ENCODE data around the gene HEPHL1. TPM values are rescaled to one million over a fixed set of nuclear protein-coding genes. Genes with fewer than 3 reads are reported as not detected.

Gene HEPHL1
- total RNA-seq, 4 donors from 2014 or later, result under 0.01 to 103 (median 6.6) TPM

DNA sequence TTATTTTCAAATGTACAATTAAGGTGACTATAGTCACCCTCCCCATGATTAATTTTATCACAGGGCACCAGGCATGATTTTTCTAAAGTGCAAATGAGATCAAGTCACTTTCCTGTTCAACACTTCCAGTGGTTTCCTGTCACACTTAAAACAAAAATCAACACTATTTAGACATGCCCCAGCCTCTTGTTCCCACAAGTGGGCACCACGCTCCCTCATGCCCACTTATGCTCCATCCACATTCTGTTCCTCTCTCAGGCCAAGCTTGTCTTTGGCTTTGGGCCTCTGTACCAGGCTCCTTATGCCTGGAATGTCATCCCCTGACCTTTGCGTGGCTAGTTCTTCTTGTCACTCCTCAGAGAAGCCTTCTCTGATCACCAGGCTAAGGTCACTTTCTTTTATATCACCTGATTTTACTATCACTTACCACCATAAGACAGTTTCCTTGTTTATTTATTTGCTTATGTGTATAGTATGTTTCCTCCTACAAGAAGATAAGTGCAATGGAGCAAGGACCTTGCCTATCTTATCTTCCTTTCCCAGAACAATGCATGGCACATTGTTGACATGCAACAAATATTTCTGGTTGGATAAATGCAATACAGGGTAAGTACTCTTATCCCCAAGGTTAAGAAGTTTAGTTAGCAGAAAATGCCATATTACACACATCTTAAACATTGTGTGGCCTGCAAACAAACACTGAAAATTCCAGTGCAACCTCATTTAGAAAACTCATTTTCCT, 56.6 kb downstream of the HEPHL1 start:
- no peaks in the 10 kb centered on the region for H3K4me1 ChIP-seq
- no peak for TF ChIP-seq POLR2A (IDR thresholded peaks at IDR 0.05)
- TF ChIP-seq, protein P1, sequence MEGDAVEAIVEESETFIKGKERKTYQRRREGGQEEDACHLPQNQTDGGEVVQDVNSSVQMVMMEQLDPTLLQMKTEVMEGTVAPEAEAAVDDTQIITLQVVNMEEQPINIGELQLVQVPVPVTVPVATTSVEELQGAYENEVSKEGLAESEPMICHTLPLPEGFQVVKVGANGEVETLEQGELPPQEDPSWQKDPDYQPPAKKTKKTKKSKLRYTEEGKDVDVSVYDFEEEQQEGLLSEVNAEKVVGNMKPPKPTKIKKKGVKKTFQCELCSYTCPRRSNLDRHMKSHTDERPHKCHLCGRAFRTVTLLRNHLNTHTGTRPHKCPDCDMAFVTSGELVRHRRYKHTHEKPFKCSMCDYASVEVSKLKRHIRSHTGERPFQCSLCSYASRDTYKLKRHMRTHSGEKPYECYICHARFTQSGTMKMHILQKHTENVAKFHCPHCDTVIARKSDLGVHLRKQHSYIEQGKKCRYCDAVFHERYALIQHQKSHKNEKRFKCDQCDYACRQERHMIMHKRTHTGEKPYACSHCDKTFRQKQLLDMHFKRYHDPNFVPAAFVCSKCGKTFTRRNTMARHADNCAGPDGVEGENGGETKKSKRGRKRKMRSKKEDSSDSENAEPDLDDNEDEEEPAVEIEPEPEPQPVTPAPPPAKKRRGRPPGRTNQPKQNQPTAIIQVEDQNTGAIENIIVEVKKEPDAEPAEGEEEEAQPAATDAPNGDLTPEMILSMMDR (IDR thresholded peaks at IDR 0.05), result no peak
- no peak overlapping the region for H3K27ac ChIP-seq
- no peak for DNase-seq
- H3K9me3 ChIP-seq, result no peaks in the 10 kb centered on the region
- H3K36me3 ChIP-seq, result no peaks in the 10 kb centered on the region
- no peak overlapping the region for H3K4me3 ChIP-seq
- H3K27me3 ChIP-seq, result peaks cover 0 to 4% (median 0%) of the 10 kb centered on the region in 4 donors
- 69% methylated on average over 2 of the region's 2 CpGs for WGBS, 2 donors
- intact Hi-C loops (cut with DNase I), result no loop called here

DNA sequence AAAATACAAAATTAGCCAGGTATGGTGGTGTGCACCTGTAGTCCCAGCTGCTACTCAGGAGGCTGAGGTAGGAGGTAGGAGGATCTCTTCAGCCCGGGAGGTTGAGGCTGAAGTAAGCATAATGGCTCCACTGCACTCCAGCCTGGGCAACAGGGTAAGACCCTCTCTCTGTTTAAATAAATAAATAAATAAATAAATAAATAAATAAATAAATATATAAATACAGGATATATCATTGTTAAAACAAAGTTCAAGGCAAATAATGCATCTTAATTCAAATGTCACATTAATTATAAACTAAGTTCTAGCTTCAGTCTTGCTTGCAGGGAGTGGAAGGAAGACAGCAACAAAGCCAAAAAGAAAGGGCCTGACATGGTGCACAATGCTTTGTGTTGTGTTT, 63.0 kb downstream of the HEPHL1 start:
- no peaks in the 10 kb centered on the region for H3K36me3 ChIP-seq
- TF ChIP-seq, protein P1 (IDR thresholded peaks at IDR 0.05), result no peak
- TF ChIP-seq POLR2A (IDR thresholded peaks at IDR 0.05), result no peak
- H3K9me3 ChIP-seq, result no peaks in the 10 kb centered on the region
- no peaks in the 10 kb centered on the region for H3K4me1 ChIP-seq
- peaks cover 0 to 15% (median 0%) of the 10 kb centered on the region in 4 donors for H3K27me3 ChIP-seq
- H3K4me3 ChIP-seq, result no peak overlapping the region
- 77 to 86% methylated on average over 1 of the region's 1 CpG for WGBS, 2 donors
- H3K27ac ChIP-seq, result no peak overlapping the region
- intact Hi-C loops (cut with DNase I), result no loop called here
- no peak for DNase-seq

DNA sequence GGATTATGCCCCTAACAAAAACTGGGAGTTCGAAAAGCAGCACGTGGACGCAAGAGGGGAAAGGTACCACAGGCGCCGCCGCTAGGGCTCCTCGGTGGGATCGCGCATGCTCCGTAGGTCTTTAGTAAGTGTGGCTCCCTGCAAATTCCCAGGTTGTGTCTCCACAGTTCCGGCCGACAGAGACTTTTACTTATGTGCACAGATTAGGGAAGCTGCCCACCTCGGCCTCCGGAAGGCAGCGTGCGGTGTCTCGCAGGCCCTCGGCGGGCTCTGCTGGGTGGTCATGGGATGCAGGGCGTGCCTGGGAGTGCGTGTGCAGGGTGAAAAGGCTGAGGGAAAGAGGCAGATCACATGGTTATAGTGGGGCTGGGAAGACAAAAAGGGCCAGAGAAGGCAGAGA, 67.8 kb downstream of the HEPHL1 start:
- no peak for DNase-seq
- Histone ChIP-seq H3K27ac (no peak overlapping the region), H3K27me3 (peaks cover 0 to 10% (median 0%) of the 10 kb centered on the region in 4 donors), H3K9me3 (no peaks in the 10 kb centered on the region), H3K4me1 (no peaks in the 10 kb centered on the region), H3K36me3 (no peaks in the 10 kb centered on the region), H3K4me3 (no peak overlapping the region)
- 82 to 87% methylated on average over 4 to 15 of the region's 21 CpGs for WGBS, 2 donors
- TF ChIP-seq, protein P1 (IDR thresholded peaks at IDR 0.05), result no peak
- TF ChIP-seq POLR2A (IDR thresholded peaks at IDR 0.05), result no peak
- intact Hi-C loops (cut with DNase I), result no loop called here

DNA sequence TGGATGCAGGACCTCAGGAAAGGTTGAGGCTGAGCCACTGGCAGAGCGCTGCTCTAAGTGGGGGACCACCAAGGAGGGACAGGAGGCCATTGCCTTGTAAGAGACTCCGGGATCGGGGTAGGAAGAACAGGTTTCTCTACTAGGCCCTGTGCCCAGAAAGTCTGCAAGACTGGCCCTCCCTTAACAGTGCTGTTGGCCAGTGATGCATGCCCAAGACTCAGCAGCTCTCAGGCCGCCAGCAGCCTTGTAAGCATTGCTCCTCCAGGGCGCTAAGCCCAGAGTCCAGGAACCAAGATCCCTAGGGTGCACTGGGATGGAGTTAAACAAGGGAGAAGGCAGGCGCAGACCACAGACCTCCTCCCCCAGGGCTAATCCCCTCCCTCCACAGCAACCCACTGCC, 68.2 kb downstream of the HEPHL1 start:
- TF ChIP-seq, protein P1 (IDR thresholded peaks at IDR 0.05), result no peak
- no peak for TF ChIP-seq POLR2A (IDR thresholded peaks at IDR 0.05)
- Histone ChIP-seq H3K4me1 (no peaks in the 10 kb centered on the region), H3K4me3 (no peak overlapping the region), H3K9me3 (no peaks in the 10 kb centered on the region), H3K27ac (no peak overlapping the region), H3K36me3 (no peaks in the 10 kb centered on the region), H3K27me3 (peaks cover 0 to 10% (median 0%) of the 10 kb centered on the region in 4 donors)
- intact Hi-C loops (cut with DNase I), result no loop called here
- DNase-seq, result no peak
- WGBS, 2 donors, result 74 to 80% methylated on average over 4 to 6 of the region's 6 CpGs

DNA sequence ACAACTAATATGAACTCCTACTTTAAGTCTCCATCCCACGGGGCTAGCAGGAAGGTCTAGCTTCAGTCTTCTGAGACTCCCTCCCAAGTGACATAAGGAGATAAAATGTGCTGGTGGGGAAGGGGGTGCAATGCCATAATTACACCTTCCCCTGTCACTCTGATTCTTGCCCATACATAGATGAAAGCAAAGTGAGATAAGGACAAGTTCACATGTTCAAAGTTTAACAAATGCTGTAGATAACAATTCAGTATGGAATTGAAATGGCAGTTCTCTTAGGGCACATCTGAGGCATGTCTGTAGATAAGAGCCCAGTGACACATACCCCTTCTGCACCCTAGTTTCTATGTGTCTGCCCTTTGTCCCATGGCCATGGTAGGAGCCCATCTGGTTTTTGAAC, 69.2 kb downstream of the HEPHL1 start:
- intact Hi-C loops (cut with DNase I), result no loop called here
- H3K27ac ChIP-seq, result no peak overlapping the region
- H3K27me3 ChIP-seq, result peaks cover 0 to 10% (median 0%) of the 10 kb centered on the region in 4 donors
- H3K36me3 ChIP-seq, result no peaks in the 10 kb centered on the region
- WGBS, 2 donors, result 71 to 83% methylated on average over 1 of the region's 1 CpG
- H3K4me3 ChIP-seq, result no peak overlapping the region
- TF ChIP-seq, protein P1 (IDR thresholded peaks at IDR 0.05), result no peak
- TF ChIP-seq POLR2A (IDR thresholded peaks at IDR 0.05), result no peak
- H3K9me3 ChIP-seq, result no peaks in the 10 kb centered on the region
- DNase-seq, result no peak
- H3K4me1 ChIP-seq, result no peaks in the 10 kb centered on the region
